HepG2 (cell line): ENCODE results near the gene MEX3C.

Source experiments
- ASH2L ChIP-seq: fragments of 300-600, 200-600 bp; sonication (generic); IDR thresholded peaks from 2 replicates; pipeline ENCODE4 v1.7.0; 2017; ENCODE audit warnings: low read depth, mild to moderate bottlenecking, moderate library complexity, mixed read lengths, low read length; ENCODE audit not compliant: insufficient read length
- HMG20A ChIP-seq: IDR thresholded peaks from 2 replicates; pipeline ENCODE4 v1.6.1; 2016; ENCODE audit warnings: borderline replicate concordance
- PBX3 ChIP-seq: sonication (generic); formaldehyde crosslinking; IDR thresholded peaks from 2 replicates; pipeline ENCODE4 v1.8.1; 2023; ENCODE audit warnings: missing genetic modification reagents, inconsistent platforms, borderline replicate concordance
- PHF8 ChIP-seq: sonication (generic); formaldehyde crosslinking; IDR thresholded peaks from 2 replicates; pipeline ENCODE4 v1.5.0; 2020; ENCODE audit warnings: missing genetic modification reagents
- POLR2A ChIP-seq, 2 experiments: IDR thresholded peaks; 2 replicates each; pipeline ENCODE4 v1.6.1; 2011; ENCODE audit warnings: low read depth in 2 of 2, low read length in 2 of 2, mild to moderate bottlenecking in 1 of 2, moderate library complexity in 1 of 2; ENCODE audit not compliant: insufficient read depth in 1 of 2
- REST ChIP-seq, 2 experiments: IDR thresholded peaks; 2 replicates each; pipeline ENCODE4 v1.6.1; 2011 to 2012; ENCODE audit warnings: low read length in 2 of 2, borderline replicate concordance in 1 of 2, low read depth in 1 of 2, mild to moderate bottlenecking in 1 of 2, moderate library complexity in 1 of 2
- ZNF124 ChIP-seq: sonication (generic); formaldehyde crosslinking; IDR thresholded peaks from 2 replicates; pipeline ENCODE4 v1.4.0; 2020; ENCODE audit warnings: missing genetic modification reagents
- ZNF280B ChIP-seq: sonication (generic); formaldehyde crosslinking; IDR thresholded peaks from 2 replicates; pipeline ENCODE4 v1.5.0; 2020; ENCODE audit warnings: missing genetic modification reagents, mild to moderate bottlenecking, borderline replicate concordance
- TF ChIP-seq, protein P1 (sequence below): sonication (generic); formaldehyde crosslinking; IDR thresholded peaks from 2 replicates; pipeline ENCODE4 v1.8.1; 2023; ENCODE audit warnings: mild to moderate bottlenecking, inconsistent platforms, moderate library complexity, missing genetic modification reagents, borderline replicate concordance

GRCh38 chr18:51191128-51191717 is 6.3 kb downstream of the MEX3C start:
- TF ChIP-seq, protein P1, sequence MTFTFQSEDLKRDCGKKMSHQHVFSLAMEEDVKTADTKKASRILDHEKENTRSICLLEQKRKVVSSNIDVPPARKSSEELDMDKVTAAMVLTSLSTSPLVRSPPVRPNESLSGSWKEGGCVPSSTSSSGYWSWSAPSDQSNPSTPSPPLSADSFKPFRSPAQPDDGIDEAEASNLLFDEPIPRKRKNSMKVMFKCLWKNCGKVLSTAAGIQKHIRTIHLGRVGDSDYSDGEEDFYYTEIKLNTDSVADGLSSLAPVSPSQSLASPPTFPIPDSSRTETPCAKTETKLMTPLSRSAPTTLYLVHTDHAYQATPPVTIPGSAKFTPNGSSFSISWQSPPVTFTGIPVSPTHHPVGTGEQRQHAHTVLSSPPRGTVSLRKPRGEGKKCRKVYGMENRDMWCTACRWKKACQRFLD (CRISPR knock-in tag): no peak
- TF ChIP-seq HMG20A (CRISPR knock-in tag): no peak
- no peak for TF ChIP-seq POLR2A (IDR thresholded peaks at IDR 0.05; ENCODE audit: insufficient read depth in 1 of 2, low read depth in 2 of 2, low read length in 2 of 2)
- TF ChIP-seq ZNF124 (CRISPR knock-in tag): no peak
- TF ChIP-seq ASH2L: no peak
- TF ChIP-seq REST (IDR thresholded peaks at IDR 0.05; ENCODE audit: borderline replicate concordance in 1 of 2, low read depth in 1 of 2, low read length in 2 of 2): no peak
- TF ChIP-seq PBX3: no peak
- no peak for TF ChIP-seq PHF8 (CRISPR knock-in tag)
- no peak for TF ChIP-seq ZNF280B (CRISPR knock-in tag)
